Spleen (tissue), 7 donors: Measurements from ENCODE around the gene SLC5A2.

Source experiments
- POLR2A ChIP-seq, 3 donors: fragments of 450-650 bp; IDR thresholded peaks; one replicate each; pipeline ENCODE4 v1.5.1; 2017; ENCODE audit warnings: antibody characterized with exemption in 3 of 3, mild to moderate bottlenecking in 1 of 3
- POLR2AphosphoS5 ChIP-seq, 3 donors: sonication (generic); formaldehyde crosslinking; IDR thresholded peaks; one replicate each; pipeline ENCODE4 v1.5.1; 2017; ENCODE audit warnings: antibody characterized with exemption in 3 of 3
- TF ChIP-seq, protein P1 (sequence below), 11 experiments: fragments of 200-600 bp in 7 of 11; fragments of 450-650 bp in 4 of 11; sonication (generic) in 4 of 11; IDR thresholded peaks in 8 of 11; conservative IDR thresholded peaks in 3 of 11; 1 replicate in 7 of 11; 2 replicates in 4 of 11; pipeline versions ENCODE4 v1.4.0 to v1.8.0; 2016 to 2021; ENCODE audit warnings: antibody characterized with exemption in 11 of 11, inconsistent platforms in 4 of 11, mild to moderate bottlenecking in 1 of 11
- donor health status: DM: no; HTN: no; CAD: no; lungs with moderate emphysema.
- donor health status: DM: no; HTN: no; CAD: no.
- donor health status: DM: no; HTN: no; CAD: no.

DNA sequence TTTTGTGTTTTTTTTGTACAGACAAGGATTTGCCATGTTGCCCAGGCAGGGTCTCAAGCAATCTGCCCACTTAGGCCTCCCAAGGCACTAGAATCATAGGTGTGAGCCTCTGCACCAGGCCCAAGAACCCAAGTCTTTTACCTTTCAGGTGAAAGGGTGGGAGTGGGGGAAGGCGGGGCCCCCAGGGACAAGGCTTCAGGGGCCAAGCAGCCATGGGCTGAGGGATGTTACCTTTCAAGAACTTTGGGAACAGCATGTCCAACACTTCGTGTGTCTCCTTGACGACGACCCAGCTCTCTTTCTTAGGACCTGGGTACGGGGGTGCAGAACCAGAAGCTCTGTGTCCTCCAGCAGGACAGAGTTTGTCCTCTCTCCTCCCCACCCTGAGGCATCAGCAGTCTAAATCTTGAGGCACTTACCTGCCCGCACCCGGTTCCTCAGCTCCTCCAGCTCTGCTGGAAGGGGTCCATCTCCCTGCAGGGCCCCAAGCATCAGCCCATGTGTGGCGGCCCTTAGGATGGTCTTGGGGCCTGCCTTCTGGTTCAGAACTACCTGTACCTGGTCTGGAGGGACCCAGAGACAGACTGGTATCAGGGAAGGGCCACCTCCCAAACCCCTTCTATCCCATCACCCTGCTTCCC, 9.0 kb downstream of the SLC5A2 start:
- TF ChIP-seq, protein P1, sequence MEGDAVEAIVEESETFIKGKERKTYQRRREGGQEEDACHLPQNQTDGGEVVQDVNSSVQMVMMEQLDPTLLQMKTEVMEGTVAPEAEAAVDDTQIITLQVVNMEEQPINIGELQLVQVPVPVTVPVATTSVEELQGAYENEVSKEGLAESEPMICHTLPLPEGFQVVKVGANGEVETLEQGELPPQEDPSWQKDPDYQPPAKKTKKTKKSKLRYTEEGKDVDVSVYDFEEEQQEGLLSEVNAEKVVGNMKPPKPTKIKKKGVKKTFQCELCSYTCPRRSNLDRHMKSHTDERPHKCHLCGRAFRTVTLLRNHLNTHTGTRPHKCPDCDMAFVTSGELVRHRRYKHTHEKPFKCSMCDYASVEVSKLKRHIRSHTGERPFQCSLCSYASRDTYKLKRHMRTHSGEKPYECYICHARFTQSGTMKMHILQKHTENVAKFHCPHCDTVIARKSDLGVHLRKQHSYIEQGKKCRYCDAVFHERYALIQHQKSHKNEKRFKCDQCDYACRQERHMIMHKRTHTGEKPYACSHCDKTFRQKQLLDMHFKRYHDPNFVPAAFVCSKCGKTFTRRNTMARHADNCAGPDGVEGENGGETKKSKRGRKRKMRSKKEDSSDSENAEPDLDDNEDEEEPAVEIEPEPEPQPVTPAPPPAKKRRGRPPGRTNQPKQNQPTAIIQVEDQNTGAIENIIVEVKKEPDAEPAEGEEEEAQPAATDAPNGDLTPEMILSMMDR (IDR thresholded peaks at IDR 0.05 in 8 of 11, conservative IDR thresholded peaks at IDR 0.05 in 3 of 11), result no peak
- TF ChIP-seq POLR2AphosphoS5 (IDR thresholded peaks at IDR 0.05) (no peak), POLR2A (IDR thresholded peaks at IDR 0.05) (no peak)
